ENCODE measurements around the gene CELF2. TPM values are rescaled to one million over a fixed set of nuclear protein-coding genes. Genes with fewer than 3 reads are reported as not detected.
A peak's percentile ranks its signal among the peaks of the same experiment; 100 is the strongest.

The CELF2 gene
- total RNA-seq, 1 donor from 2014 or later: 71.2 TPM

DNA sequence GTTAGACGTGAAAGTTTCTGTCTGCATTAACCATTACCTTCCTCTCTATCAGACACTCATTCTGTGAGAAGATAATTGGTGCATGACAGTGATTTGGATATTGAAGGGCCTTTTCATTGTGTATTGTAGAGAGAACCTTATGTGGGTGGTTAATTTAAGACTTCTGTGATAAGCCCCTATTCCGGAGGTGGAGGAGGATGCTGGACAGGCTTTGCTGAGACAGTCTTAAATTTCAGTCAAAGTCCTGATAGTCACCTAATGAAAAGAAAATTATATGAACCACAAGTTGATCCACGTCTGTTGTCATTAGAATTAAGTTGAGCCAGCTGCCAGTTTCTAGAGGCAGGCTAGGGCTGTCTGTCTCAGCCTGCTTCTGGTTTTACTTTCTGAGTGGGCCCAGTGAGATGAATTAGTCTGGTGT, 62.9 kb downstream of the CELF2 start:
- intact Hi-C loops (cut with DNase I): no loop called here
- no peak for DNase-seq (ENCODE audit: missing footprints)
- ATAC-seq: no peak

DNA sequence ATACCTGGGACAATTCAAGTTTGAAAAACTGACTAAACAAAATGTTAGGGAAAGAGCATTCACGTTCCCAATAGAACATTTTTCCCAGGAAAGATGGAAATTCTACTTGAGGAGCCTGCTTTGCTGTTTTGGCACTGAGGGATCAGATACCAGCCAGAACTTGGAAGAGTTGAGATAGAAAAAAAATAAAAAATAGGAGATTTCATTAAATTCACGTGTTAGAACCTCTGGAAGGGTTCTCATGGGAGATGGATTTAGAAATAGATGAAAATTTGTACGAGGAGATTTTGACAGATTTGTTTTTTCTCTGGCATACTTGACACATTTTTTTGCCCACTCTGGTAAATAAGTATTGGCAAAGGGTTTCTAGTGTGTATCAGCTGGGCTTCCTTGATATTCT, 63.7 kb downstream of the CELF2 start:
- DNase-seq (ENCODE audit: missing footprints): no peak
- intact Hi-C loops (cut with DNase I): no loop called here
- ATAC-seq: peak; percentile 51

GRCh38 chr10:11082526-11082925, 64.9 kb downstream of the CELF2 start:
- DNase-seq (ENCODE audit: missing footprints): no peak
- intact Hi-C loops (cut with DNase I): no loop called here
- ATAC-seq: no peak

- ATAC-seq: no peak
- intact Hi-C loops (cut with DNase I): no loop called here
- DNase-seq (ENCODE audit: missing footprints): no peak
These were observed 65.4 kb downstream of the CELF2 start for GRCh38 chr10:11083051-11083450.

GRCh38 chr10:11085545-11085944, 67.9 kb downstream of the CELF2 start:
- ATAC-seq: no peak
- intact Hi-C loops (cut with DNase I): loop anchor here (5.0 kb wide), 1 partner anchor 53 kb away; no protein-coding TSS in a partner anchor
- no peak for DNase-seq (ENCODE audit: missing footprints)

GRCh38 chr10:11086177-11086840, 68.6 kb downstream of the CELF2 start:
- ATAC-seq (peak; percentile 85), DNase-seq (ENCODE audit: missing footprints) (peak; percentile 78)
- intact Hi-C loops (cut with DNase I): loop anchor here (5.0 kb wide), 1 partner anchor 54 kb away; no protein-coding TSS in a partner anchor

- ATAC-seq (no peak), DNase-seq (ENCODE audit: missing footprints) (no peak)
- intact Hi-C loops (cut with DNase I): loop anchor here (5.0 kb wide), 1 partner anchor 55 kb away; no protein-coding TSS in a partner anchor
These were observed 69.7 kb downstream of the CELF2 start for GRCh38 chr10:11087372-11087771.

GRCh38 chr10:11088709-11089108, 71.0 kb downstream of the CELF2 start:
- intact Hi-C loops (cut with DNase I): loop anchor here (5.0 kb wide), 1 partner anchor 56 kb away; no protein-coding TSS in a partner anchor
- ATAC-seq (no peak), DNase-seq (ENCODE audit: missing footprints) (no peak)

GRCh38 chr10:11089272-11089671, 71.6 kb downstream of the CELF2 start:
- intact Hi-C loops (cut with DNase I): loop anchor here (5.0 kb wide), 1 partner anchor 57 kb away; no protein-coding TSS in a partner anchor
- DNase-seq (ENCODE audit: missing footprints): no peak
- no peak for ATAC-seq

GRCh38 chr10:11091517-11092102, 73.9 kb downstream of the CELF2 start:
- ATAC-seq: no peak
- intact Hi-C loops (cut with DNase I): no loop called here
- DNase-seq (ENCODE audit: missing footprints): no peak

DNA sequence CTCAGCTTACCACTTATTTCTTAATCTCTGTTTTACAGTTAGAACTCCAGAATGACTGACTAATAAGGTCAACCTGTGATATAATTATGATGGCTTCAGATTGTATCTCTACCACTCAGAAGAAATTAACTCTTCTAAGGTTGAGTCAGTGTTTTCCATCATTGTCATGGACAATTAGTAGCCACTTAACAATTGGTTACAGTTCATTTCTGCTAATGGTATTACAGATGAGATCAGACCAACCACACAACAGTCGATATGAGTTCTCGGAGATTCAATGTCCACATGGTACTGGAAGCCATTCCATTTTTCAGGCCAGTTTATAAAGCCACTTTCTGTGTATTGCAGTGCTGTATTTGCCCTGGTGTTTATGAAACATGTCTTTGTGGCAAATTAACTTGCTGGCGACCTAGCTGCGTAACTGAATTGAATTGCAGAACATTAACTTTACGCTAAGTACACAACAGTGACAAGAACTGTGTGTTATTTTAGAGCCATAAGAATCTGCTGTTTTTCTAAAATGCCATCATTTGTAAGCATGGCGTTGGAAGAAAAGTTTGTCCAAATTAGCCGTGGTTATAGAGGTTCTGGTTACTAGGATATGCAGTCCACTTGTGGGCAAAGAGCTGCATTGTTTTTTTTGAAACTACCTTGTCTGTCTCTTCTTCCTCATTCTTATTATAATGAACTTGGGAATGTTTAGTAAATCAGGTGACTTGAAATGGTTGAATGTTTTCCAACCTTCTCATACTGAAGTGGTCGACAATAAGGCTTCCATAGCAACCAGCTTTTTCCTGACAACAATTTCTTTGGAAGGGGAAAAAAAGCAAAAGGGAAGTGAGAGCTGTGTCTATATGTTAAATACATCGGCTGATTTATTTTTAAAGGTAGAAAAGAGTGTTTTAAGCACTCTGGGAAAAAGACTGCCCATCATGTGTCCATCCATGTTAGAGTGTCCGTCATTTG, 76.4 kb downstream of the CELF2 start:
- no peak for ATAC-seq
- intact Hi-C loops (cut with DNase I): no loop called here

DNA sequence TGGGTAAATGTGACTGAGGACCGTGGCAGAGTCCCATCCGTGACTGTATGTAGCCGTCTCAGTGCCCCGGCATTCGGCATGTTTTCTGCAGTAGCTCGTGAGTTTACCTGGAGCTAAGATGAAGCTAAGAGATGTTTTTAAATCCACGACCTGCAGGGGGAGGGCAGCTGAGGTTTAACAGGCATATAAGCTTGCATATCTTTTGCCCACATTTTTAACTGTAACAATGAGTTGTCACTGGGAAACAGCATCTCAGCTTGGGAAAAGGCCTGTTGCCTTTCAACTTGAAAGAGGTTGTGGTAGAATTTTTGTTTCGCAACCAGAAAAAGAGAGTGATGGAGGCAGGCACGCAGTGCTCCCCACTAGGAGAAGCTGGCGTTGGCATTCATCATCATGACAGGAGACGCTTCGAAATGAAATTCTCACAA, 77.7 kb downstream of the CELF2 start:
- no peak for DNase-seq (ENCODE audit: missing footprints)
- ATAC-seq: no peak
- intact Hi-C loops (cut with DNase I): no loop called here

More for the DNA sequence above, 76.4 kb downstream of the CELF2 start:
- DNase-seq (ENCODE audit: missing footprints): no peak

- ATAC-seq: no peak
- no peak for DNase-seq (ENCODE audit: missing footprints)
- intact Hi-C loops (cut with DNase I): no loop called here
These were observed 78.8 kb downstream of the CELF2 start for GRCh38 chr10:11096422-11096821.

DNA sequence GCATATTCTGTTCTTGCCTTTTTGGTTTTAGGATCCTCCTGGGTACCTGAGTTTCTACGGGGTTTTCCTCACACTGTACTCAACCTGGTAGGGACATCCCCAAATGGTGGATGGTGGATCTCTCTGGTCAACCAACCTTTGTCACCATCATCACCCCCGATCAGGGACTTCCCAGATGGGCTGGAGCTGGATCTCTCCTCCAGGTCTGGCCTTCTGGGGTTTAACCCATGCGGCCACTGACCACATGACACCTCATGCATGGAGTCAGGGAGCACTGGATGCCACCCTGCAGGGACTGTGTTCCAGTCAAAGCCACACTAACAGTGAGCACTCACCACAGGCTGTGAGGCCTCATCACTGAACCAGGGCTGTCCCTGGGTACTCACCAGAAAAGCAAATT, 80.0 kb downstream of the CELF2 start:
- ATAC-seq (no peak), DNase-seq (ENCODE audit: missing footprints) (no peak)
- intact Hi-C loops (cut with DNase I): no loop called here

DNA sequence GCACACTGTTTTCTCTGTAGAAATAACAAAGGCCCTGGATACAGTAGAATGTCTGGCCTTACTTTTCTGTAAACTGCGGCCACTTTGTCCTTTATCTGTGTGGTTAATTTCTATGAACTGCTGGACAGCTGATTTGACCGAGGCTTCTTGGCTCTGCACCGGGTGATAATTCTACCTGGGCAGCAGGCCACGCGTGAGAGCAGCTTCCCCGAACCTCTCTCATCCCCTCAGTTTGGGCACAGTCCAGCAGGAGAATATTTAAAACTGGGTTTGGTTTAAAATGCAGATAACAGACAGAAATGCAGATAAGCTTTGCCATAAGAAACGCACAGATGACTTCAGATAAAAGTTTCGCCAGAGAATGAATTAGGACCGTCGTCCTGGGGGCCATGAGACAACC, 81.0 kb downstream of the CELF2 start:
- ATAC-seq (peak; percentile 54), DNase-seq (ENCODE audit: missing footprints) (no peak)
- intact Hi-C loops (cut with DNase I): no loop called here

DNA sequence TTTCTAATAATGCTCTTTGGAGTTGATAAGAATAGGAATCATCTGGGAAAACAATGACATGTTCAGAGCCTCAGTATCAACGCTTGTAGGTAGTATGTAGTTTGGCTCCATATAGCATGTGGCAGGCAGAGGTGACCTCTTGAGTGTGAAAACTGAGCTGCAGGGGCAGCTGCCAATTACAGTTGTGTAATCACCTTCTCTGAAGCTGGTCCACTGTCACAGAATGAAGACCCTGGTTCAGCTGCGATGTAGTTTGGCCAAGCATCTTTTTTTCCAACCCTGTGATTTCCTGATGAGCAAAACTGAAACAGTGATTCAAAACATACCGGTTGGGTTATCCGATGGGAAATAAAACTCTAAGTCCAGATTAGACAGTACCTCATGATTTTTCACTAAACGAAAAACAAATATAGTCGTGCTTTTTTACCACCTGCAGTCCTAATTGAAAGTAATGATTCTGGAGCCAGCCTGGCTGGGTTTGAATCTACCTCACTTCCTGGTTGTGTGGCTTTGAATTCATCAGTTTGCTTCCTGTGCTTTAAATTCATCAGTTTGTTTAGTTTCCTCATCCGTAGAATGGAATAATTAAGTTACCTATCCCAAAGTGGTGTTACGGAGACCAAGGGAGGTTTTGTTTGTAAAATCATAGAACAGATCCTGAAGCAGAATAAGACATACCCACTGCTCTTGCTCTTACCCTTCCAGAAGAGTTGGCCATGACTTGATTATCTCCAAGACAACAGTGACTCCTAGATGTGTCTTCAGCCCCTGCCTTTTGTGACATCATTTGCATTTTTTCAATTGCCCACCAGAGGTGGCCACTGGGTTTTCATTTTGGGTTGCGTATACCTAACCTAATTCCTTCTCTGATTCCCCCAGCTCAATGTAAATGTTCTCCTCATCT, 87.4 kb downstream of the CELF2 start:
- intact Hi-C loops (cut with DNase I): no loop called here
- DNase-seq (ENCODE audit: missing footprints): no peak
- ATAC-seq: no peak

DNA sequence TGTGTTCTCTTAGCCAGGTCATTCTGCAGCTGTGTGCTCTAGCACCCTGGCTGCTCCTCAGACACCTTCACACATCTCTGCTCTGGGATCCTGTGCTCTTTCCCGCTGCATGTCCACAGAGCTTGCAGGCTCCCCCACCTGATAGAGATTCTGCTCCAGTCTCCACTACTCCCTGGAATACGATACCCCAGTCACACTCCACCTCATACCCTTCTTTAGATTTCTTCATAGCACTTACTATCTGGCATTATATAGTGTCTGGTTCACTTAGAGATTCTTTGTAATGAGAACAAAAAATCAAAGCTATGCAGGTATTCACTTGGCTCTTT, 88.0 kb downstream of the CELF2 start:
- ATAC-seq (no peak), DNase-seq (ENCODE audit: missing footprints) (no peak)
- intact Hi-C loops (cut with DNase I): no loop called here

DNA sequence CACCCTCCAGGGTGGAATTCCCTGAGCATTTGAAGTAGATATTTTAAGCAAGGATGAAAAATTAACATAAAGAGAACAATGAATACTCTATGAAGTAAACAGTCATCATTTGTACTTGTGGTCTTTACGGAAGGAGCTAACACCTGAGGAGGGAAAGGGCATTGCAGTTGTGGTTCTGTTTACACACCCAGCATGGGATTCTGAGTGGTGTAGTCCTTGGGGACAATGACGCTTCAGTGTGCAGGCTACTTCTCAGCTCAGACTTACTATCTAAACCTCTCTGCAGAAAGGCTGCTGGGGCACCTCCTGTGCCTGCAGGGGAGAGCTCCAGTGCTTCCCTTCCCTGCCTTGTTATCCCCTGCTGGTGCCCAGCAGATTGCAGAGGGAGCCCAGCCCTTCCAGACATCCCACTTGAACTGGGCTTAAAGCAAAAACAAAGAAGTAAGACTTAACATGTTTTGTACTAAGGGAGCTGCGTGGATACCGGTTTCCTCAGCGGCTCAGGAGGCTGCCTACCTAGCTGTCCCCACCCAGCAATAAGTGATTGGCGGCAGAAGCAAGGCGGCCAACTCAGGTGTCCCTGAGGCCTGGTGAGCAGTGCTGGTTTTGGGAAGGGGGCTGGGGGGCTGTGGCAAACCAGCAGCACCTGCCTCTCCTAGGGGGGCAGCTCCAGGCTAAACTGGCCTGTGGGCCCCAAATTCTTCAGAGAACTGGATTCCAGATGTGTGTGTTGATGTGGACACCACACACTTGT, 89.1 kb downstream of the CELF2 start:
- DNase-seq (ENCODE audit: missing footprints): no peak
- ATAC-seq: no peak
- intact Hi-C loops (cut with DNase I): no loop called here

Measured in Right ventricle myocardium inferior (tissue), 1 donor.